ENCODE results near the gene JARID2.

The JARID2 gene

GRCh38 chr6:15245361-15246216 is at the start of gene JARID2:
JARID2 (plus strand) TSS chr6:15246069; CDS start chr6:15246540, 471 bp downstream.
- DNase-seq (ENCODE audit: low spot score): peak; percentile 89

GRCh38 chr6:15200087-15200486 is 45.8 kb upstream of the JARID2 start:
- DNase-seq (ENCODE audit: low spot score): no peak

DNA sequence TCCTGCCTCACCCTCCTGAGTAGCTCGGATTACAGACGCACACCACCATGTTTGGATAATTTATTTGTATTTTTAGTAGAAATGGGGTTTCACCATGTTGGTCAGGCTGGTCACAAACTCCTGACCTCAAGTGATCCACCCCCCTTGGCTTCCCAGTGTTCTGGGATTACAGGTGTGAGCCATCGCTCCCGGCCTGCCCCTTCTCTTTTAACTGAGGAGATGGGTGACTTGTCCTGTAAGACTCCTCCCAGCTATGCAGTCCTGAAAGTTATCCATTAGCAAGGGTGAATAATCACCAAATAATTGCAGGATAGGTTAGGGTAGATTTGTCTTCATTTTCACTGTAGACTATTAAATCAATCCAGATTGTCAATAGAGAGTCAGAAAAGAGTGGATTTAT is 40.5 kb upstream of the JARID2 start:
- no peak for DNase-seq (ENCODE audit: low spot score)

DNA sequence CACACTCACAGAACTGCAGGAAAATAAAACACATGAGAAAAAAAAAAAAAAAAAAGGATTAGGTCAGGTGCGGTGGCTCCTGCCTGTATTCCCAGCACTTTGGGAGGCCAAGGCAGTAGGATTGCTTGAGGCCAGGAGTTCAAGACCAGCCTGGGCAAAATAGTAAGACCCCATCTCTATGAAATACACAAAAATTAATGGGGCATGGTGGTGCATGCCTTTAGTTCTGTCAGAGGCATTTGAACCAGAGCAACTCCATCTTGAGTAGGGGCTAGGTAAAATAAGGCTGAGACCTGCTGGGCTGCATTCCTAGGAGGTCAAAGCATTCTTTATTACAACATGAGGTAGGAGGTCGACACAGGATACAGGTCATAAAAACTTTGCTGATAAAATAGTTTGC is 39.0 kb upstream of the JARID2 start:
- DNase-seq (ENCODE audit: low spot score): no peak

DNA sequence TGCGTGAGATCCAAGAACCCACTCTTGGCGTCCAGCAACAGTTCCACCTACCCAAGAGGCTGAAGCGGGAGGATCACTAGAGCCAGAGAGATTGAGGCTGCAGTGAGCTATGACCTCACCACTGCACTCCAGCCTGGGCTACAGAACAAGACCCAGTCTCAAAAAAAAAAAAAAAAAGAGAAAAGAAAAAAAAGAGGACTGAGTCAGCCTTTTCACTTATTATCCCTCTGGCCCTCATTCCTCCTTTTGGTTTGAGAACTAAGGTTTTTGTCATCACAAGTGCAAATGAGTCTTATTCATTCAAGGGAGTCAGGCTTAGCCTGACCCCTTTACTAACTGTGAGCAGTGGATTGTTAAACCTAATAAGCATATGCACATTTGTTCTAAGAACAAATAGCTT is 37.9 kb upstream of the JARID2 start:
- no peak for DNase-seq (ENCODE audit: low spot score)

DNA sequence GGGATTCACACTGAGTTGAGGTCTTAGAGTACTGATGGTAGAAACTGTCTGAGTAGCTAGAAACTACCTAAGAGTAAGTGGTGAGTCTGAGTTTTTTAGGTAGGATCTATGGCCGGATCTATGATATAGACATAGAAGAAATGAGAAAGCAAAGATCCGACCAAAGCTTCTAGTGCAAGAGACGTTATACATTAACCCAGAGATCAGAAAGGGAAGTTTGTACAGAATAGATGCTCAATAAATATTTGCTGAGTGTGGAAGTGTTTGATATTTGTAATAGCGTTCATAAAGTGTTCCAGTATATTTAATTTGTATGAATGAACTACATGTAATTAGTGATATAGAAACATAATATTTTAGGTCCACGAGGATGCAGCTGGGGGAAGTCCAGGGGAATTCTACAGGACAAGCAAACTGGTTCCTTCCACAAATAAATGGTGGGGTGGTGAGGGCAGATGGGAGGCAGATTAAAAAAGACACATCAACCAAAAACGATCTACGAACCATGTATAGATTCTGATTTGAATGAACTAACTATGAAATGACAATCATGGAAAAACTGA is 31.9 kb upstream of the JARID2 start:
- DNase-seq (ENCODE audit: low spot score): no peak

DNA sequence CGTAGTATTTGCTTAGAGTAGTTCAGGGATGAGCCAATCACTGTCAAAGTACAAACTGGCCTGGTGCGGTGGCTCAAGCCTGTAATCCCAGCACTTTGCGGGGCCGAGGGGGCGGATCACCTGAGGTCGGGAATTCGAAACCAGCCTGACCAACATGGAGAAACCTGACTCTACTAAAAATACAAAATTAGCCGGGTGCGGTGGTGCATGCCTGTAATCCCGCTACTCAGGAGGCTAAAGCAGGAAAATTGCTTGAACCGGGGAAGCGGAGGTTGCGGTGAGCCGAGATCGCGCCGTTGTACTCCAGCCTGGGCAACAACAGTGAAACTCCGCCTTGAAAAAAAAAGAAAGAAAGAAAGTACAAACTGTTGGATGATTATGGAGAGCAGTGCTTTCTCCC is 27.5 kb upstream of the JARID2 start:
- DNase-seq (ENCODE audit: low spot score): no peak

GRCh38 chr6:15220062-15220461 is 25.8 kb upstream of the JARID2 start:
- DNase-seq (ENCODE audit: low spot score): no peak

GRCh38 chr6:15227827-15228318 is 18.0 kb upstream of the JARID2 start:
- no peak for DNase-seq (ENCODE audit: low spot score)

DNA sequence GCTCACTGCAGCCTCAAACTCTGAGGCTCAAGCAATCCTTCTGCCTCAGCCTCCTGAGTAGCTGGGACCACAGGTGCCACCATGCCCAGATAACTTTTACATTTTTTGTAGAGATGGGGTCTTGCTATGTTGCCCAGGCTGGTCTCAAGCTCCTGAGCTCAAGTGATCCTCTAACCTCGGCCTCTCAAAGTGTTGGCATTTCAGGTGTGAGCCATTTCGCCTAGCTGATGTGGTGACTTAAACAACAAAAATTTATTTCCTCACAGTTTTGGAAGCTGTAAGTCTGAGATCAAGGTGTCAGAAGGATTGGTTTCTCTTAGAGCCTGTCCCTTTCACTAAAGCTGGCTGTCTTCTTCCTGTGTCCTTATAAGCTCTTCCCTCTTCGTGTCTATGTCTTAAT is 15.0 kb upstream of the JARID2 start:
- no peak for DNase-seq (ENCODE audit: low spot score)

GRCh38 chr6:15232836-15233510 is 12.9 kb upstream of the JARID2 start:
- no peak for DNase-seq (ENCODE audit: low spot score)

DNA sequence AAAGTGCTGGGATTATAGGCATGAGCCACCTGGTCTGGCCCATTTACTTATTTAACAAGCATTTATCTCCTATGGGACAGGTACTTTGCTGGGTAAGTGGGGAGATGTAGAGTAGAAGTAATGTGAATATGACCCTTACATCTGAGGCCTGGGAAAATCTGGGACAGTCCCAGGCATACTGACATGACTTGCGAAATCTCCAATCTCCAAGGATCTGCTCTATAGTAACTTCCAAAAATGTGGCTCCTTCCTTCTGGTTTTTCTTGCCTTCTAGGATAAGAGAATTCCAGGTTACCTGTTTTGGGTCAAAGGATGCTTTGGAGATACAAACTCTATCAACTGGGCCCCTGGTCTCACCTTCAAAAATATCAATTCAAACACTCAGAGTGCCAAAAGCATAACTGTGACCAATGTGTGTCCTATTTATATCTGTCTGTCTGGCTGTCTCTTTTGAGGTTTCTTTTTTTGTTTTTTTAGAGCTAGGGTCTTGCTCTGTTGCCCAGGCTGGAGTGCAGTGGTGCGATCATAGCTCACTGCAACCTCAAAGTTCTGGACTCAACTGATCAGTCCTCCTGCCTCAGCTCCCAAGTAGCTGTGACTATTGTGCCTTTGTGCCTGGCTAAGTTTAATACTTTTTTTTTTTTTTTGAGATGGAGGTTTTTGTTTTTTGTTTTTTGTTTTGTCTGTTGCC is 11.7 kb upstream of the JARID2 start:
- no peak for DNase-seq (ENCODE audit: low spot score)

DNA sequence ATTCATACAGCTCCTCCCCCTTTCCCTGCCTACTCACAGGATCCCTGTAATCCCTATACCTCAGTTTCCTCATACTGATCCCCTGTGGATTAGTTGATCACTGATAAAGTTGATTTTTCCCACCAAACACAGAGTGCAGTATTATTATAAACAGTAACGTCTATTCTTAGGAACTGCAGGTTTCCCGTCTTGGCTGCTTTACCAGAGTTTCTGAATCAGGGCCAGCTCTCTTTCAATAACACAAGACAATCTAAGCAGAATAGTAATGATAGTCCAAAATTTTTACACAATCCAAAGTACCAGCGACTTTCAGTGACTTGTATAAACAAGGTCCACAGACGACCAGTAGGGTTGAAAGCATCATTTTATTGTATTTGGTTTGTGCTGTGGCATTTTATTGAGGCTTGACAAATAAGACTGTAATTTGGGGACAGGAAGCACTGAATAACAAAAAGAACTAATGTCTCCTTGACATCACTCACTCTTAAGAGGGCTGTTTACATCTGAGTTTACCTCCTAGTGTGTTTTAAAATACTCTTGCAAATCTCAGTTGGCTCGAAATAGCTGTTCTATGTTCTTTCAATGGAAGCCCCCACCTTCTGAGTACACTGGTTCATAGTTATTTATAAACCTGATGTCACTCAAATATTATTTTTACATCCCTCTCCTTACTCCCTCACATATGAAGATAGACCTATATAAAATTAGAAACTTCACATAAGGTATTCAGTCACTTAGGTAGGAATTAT is 6.1 kb upstream of the JARID2 start:
- DNase-seq (ENCODE audit: low spot score): no peak

GRCh38 chr6:15242503-15242902 is 3.4 kb upstream of the JARID2 start:
- no peak for DNase-seq (ENCODE audit: low spot score)

GRCh38 chr6:15242937-15243614 is 2.8 kb upstream of the JARID2 start:
- no peak for DNase-seq (ENCODE audit: low spot score)

DNA sequence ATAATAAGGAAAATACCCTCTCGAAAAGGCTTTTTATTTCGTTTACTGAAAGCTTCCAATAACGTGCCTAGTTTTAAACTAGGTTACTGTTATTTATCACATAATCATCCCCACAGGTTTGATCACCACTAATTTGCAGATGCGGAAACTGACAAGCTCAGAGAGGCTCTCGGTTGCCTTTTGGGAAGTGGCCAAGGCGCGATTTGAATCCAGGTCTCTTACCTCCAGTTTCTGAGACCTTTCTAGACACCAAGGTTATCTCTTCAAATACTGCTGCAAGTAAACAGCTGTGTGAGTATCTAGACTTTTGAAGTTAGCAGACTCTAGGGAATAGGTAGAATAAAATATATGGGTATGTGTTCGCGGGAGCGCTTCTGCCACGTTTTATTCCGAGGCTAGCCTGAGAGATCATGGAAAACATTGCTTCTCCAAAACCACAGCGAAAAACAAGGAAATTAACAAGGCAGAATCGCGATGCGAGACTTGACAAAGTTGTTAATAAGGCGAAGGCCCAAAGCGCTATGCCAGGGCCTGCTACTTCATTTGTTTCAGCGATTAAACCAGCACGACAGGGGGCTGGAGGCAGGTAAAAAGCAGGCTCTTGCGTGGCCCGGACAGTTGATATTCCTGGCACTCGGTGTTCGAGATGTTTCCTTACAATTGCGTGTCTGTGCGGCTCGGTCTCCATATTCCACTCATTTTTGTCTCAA is 1.8 kb upstream of the JARID2 start:
- DNase-seq (ENCODE audit: low spot score): no peak

DNA sequence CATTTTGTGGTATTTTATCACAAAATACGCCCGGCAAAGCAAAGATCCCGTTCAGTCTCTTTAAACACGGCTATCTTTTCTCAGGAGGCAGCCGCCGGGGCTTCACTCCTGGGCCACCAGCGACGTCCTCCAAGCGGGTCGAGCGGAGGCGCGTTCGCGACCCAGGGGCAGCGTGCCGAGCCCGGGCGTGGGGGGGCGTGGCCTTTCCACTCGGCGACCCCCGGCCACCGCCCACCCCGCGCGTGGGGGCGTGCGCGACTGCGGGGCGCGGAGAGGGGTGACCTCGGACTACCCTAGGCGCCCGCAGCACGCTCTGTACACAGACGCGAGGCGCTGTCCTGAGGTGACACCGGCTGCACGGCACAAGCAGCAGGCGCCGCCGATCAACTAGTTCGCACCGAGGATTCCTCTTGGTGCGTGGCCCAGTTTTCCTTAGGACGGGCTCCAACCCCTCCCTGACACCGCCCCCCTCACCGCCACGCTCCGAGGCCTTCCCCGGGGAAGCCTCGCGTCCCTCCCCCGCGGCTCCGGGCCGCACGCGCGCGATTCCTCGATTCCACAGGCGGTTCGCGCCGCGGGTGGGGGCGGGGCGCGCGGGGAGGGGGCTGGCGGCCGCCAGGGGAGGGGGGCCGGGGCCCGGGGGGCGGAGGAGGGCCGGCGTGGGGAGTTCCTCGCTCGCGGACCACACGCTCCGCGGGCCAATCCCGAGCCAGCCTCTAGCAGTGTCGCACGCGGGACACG is 1.1 kb upstream of the JARID2 start:
- DNase-seq (ENCODE audit: low spot score): peak; percentile 48

DNA sequence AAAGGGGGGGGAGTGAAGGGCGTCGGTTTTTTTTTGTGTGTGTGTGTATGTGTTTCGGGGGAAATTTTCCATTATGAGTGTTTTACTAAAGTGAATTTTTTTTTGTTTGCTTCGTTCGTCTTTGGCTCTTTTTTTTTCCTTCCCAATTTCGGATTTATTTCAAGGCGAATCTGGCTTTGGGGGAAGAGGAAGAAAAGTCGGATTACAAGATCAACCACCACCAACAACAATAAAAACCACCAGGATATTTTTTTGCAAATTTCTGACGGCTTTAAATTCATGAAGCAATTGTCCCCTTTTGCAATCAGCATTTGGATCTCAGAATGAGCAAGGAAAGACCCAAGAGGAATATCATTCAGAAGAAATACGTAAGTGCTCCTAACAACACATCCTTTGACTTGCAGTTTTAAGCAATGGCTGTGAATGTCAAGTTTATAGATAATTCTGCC is 372 bp downstream of the JARID2 start:
- no peak for DNase-seq (ENCODE audit: low spot score)

DNA sequence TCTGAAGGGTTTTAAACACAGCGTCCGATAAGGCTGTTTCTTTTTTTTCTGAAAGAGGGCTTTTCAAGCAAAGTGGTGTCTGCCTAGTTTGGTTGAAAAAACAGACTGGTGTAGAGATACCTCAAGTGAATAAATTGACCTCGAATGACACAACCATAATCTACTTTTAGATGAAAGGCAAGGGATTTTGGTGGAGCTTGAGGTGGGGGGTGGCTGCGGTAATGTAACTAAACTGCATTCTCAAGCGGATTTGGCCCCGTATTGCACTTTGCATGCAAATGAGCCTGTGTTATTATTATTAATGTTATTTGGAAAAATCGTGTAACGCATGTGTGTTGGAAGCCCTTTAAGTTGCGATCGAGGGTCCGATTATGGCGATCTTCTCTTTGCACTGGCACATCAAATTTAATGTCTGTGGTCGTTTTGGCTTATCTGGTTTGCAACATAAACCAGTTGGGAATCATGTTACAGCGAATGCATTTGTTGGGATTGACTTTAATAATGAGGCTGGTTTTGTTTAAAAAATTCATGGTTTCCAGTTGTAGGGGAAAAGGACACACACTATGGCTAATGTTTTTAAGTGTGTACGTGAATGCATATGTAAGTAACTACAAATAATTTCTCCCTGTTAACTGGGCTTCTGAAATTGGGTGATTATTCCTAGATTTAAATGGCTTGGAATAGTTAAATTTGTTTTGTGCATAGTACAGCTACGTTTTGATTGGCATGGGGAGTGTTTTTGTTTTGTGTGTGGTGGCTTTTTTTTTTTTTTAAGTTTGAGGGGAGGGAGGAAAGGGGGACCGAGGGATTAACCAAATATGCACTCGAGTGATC is 1.0 kb downstream of the JARID2 start:
- DNase-seq (ENCODE audit: low spot score): no peak

Data from HuH-7.5 (cell line).